GM23338 (cell line): Measurements from ENCODE around the gene SMIM7. TPM values are rescaled to one million over a fixed set of nuclear protein-coding genes. Genes with fewer than 3 reads are reported as not detected.

Experiments
- ATAC-seq: fragments of 200-7000 bp; cut with Tn5 transposase; 3 replicates; pipeline ENCODE4 v1.9.1; 2020
- DNase-seq: peaks from one replicate; pipeline ENCODE4 v3.0.0-alpha.2; 2015; ENCODE audit warnings: low spot score
- H2AFZ ChIP-seq: fragments of 200-600 bp; sonication (generic); 2 replicates; pipeline ENCODE4 v1.8.0; 2016; ENCODE audit warnings: antibody characterized with exemption, mild to moderate bottlenecking, moderate library complexity
- H3F3A ChIP-seq: fragments of 200-600 bp; sonication (generic); replicated peaks from 2 replicates; pipeline ENCODE4 v1.8.0; 2017; ENCODE audit warnings: antibody characterized with exemption, mixed run types, low read depth
- H3K27ac ChIP-seq: fragments of 200-600 bp; sonication (generic); 2 replicates; pipeline ENCODE4 v1.6.1; 2016; ENCODE audit warnings: low read depth
- H3K27me3 ChIP-seq: fragments of 200-600 bp; sonication (generic); 2 replicates; pipeline ENCODE4 v1.8.0; 2016; ENCODE audit warnings: mild to moderate bottlenecking, mixed run types, moderate library complexity; ENCODE audit not compliant: insufficient read depth
- H3K36me3 ChIP-seq: fragments of 200-600 bp; sonication (generic); 2 replicates; pipeline ENCODE4 v1.8.0; 2016; ENCODE audit warnings: mild to moderate bottlenecking; ENCODE audit not compliant: insufficient read depth
- H3K4me1 ChIP-seq: fragments of 200-600 bp; sonication (generic); 2 replicates; pipeline ENCODE4 v1.8.0; 2016; ENCODE audit warnings: mild to moderate bottlenecking, moderate library complexity; ENCODE audit not compliant: insufficient read depth
- H3K4me2 ChIP-seq: fragments of 200-600 bp; sonication (generic); 2 replicates; pipeline ENCODE4 v1.7.1; 2017; ENCODE audit warnings: mixed run types
- H3K4me3 ChIP-seq: fragments of 200-600 bp; sonication (generic); 2 replicates; pipeline ENCODE4 v1.6.1; 2016; ENCODE audit warnings: mixed run types
- H3K79me2 ChIP-seq: fragments of 200-600 bp; sonication (generic); replicated peaks from 2 replicates; pipeline ENCODE4 v1.8.0; 2017; ENCODE audit warnings: mild to moderate bottlenecking; ENCODE audit not compliant: insufficient read depth
- H3K9me2 ChIP-seq: fragments of 200-600 bp; sonication (generic); 2 replicates; pipeline ENCODE4 v1.8.0; 2017; ENCODE audit not compliant: insufficient read depth
- H4K20me1 ChIP-seq: fragments of 200-600 bp; sonication (generic); replicated peaks from 2 replicates; pipeline ENCODE4 v1.8.0; 2017; ENCODE audit warnings: mild to moderate bottlenecking; ENCODE audit not compliant: insufficient read depth
- H3K27ac Mint-ChIP-seq: 2 replicates; pipeline ENCODE4 v1.8.0; 2020; ENCODE audit warnings: inconsistent platforms, mild to moderate bottlenecking, moderate library complexity, mixed read lengths
- H3K27me3 Mint-ChIP-seq: 3 replicates; pipeline ENCODE4 v1.8.0; 2022; ENCODE audit warnings: low read depth, mild to moderate bottlenecking, moderate library complexity, mixed read lengths, inconsistent platforms; ENCODE audit not compliant: insufficient read depth, poor library complexity
- H3K36me3 Mint-ChIP-seq: 3 replicates; pipeline ENCODE4 v1.8.0; 2021; ENCODE audit warnings: low read depth, mild to moderate bottlenecking, inconsistent platforms, moderate library complexity, mixed read lengths
- H3K4me1 Mint-ChIP-seq: 3 replicates; pipeline ENCODE4 v1.8.0; 2020; ENCODE audit warnings: mild to moderate bottlenecking, inconsistent platforms, mixed read lengths
- H3K4me3 Mint-ChIP-seq: 3 replicates; pipeline ENCODE4 v1.8.0; 2021; ENCODE audit warnings: moderate library complexity, mild to moderate bottlenecking, inconsistent platforms, mixed read lengths
- H3K9me3 Mint-ChIP-seq: 3 replicates; pipeline ENCODE4 v1.8.0; 2020; ENCODE audit warnings: moderate library complexity, mild to moderate bottlenecking, inconsistent platforms, mixed read lengths
- CREB1 ChIP-seq: fragments of 250-450 bp; sonication (Bioruptor Pico); IDR thresholded peaks from 2 replicates; pipeline ENCODE4 v1.5.0; 2020; ENCODE audit warnings: low read depth, mild to moderate bottlenecking, moderate library complexity
- ETS1 ChIP-seq: IDR thresholded peaks from 2 replicates; pipeline ENCODE4 v1.6.1; 2016; ENCODE audit warnings: antibody characterized with exemption
- EZH2 ChIP-seq: fragments of 200-600 bp; sonication (generic); IDR thresholded peaks from one replicate; pipeline ENCODE4 v1.8.0; 2017; ENCODE audit warnings: antibody characterized with exemption, mild to moderate bottlenecking, low read depth; ENCODE audit not compliant: unreplicated experiment
- JUNB ChIP-seq: IDR thresholded peaks from one replicate; pipeline ENCODE4 v1.6.1; 2016; ENCODE audit warnings: antibody characterized with exemption; ENCODE audit not compliant: unreplicated experiment
- NANOG ChIP-seq: IDR thresholded peaks from 2 replicates; pipeline ENCODE4 v1.6.1; 2016; ENCODE audit warnings: antibody characterized with exemption, borderline replicate concordance
- POLR2AphosphoS5 ChIP-seq: IDR thresholded peaks from 2 replicates; pipeline ENCODE4 v1.6.1; 2016; ENCODE audit warnings: antibody characterized with exemption, low read depth
- REST ChIP-seq: IDR thresholded peaks from one replicate; pipeline ENCODE4 v1.6.1; 2018; ENCODE audit warnings: antibody characterized with exemption; ENCODE audit not compliant: unreplicated experiment
- STAT1 ChIP-seq: IDR thresholded peaks from one replicate; pipeline ENCODE4 v1.6.1; 2016; ENCODE audit warnings: antibody characterized with exemption; ENCODE audit not compliant: unreplicated experiment
- ZNF114 ChIP-seq: fragments of 250-450 bp; sonication (Bioruptor Pico); IDR thresholded peaks from 2 replicates; pipeline ENCODE4 v1.5.0; 2020; ENCODE audit warnings: mild to moderate bottlenecking, moderate library complexity
- polyA plus RNA-seq: library from polyadenylated mRNA; unstranded; fragments of >200 nt; fragmentation: Nextera tagmentation; extraction: Ambion mirVana; gene quantifications from 2 replicates; pipeline ENCODE4 v1.2.1, GENCODE V29; 2016
- total RNA-seq: library from RNA; depleted of rRNA; stranded (reverse); fragments of >200 nt; shearing (Covaris generic); gene quantifications from 2 replicates; pipeline ENCODE4 v1.2.3, GENCODE V29; 2014

SMIM7 gene
- total and polyA plus RNA-seq, 2 experiments from 2014 or later: 81.7 to 84.5 TPM

GRCh38 chr19:16613841-16614240 lies 46.1 kb downstream of the SMIM7 start:
- H2AFZ ChIP-seq: no peak overlapping the region
- H3K4me1 ChIP-seq: peaks cover 6% of the 10 kb centered on the region; the same call in 1 of the 2 replicates
- H3K36me3 Mint-ChIP-seq: no peaks in the 10 kb centered on the region; the same call in 2 of the 3 replicates
- no peak for DNase-seq
- H3K36me3 ChIP-seq: no peaks in the 10 kb centered on the region
- H3K27ac Mint-ChIP-seq: no peak overlapping the region
- H3K9me2 ChIP-seq: 0 out of 2 replicates have a peak, but pooled peaks cover 6% of the 10 kb centered on the region
- H3K4me3 ChIP-seq: no peak overlapping the region
- H3F3A ChIP-seq: no peaks in the 10 kb centered on the region
- H3K27me3 ChIP-seq: no peaks in the 10 kb centered on the region
- H3K9me3 Mint-ChIP-seq: no peaks in the 10 kb centered on the region
- TF ChIP-seq CREB1 (CRISPR knock-in tag) (no peak), JUNB (no peak), ETS1 (no peak), STAT1 (no peak), ZNF114 (CRISPR knock-in tag) (no peak), EZH2 (no peak), REST (no peak)
- H3K27ac ChIP-seq: no peak overlapping the region
- H3K4me2 ChIP-seq: no peak overlapping the region
- H4K20me1 ChIP-seq: peaks cover 53% of the 10 kb centered on the region
- no peak overlapping the region for H3K4me3 Mint-ChIP-seq
- peaks cover 8% of the 10 kb centered on the region for H3K27me3 Mint-ChIP-seq
- peaks cover 100% of the 10 kb centered on the region for H3K79me2 ChIP-seq
- ATAC-seq: no peak
- H3K4me1 Mint-ChIP-seq: peaks cover 33% of the 10 kb centered on the region

- Histone ChIP-seq H3K4me3 (no peak overlapping the region), H3K27ac (no peak overlapping the region), H3K9me2 (0 out of 2 replicates have a peak, but pooled peaks cover 6% of the 10 kb centered on the region), H3K79me2 (peaks cover 100% of the 10 kb centered on the region), H3K4me2 (no peak overlapping the region), H4K20me1 (peaks cover 58% of the 10 kb centered on the region), H3K36me3 (no peaks in the 10 kb centered on the region), H3F3A (no peaks in the 10 kb centered on the region), H3K4me1 (peaks cover 6% of the 10 kb centered on the region; the same call in 1 of the 2 replicates), H3K27me3 (no peaks in the 10 kb centered on the region), H2AFZ (no peak overlapping the region)
- TF ChIP-seq POLR2AphosphoS5: no peak
- no peak for TF ChIP-seq REST
- no peak for TF ChIP-seq NANOG
- Mint-ChIP-seq H3K36me3 (no peaks in the 10 kb centered on the region; the same call in 2 of the 3 replicates), H3K27ac (no peak overlapping the region; the same call in 1 of the 2 replicates), H3K27me3 (peaks cover 8% of the 10 kb centered on the region), H3K9me3 (no peaks in the 10 kb centered on the region), H3K4me3 (no peak overlapping the region), H3K4me1 (peaks cover 23% of the 10 kb centered on the region)
- ATAC-seq: no peak
- no peak for DNase-seq
Measured at GRCh38 chr19:16612636-16613035, 47.3 kb downstream of the SMIM7 start.
